Spleen (tissue), 7 donors: ENCODE data around the gene NELFE.

Experiments used
- CTCF ChIP-seq, 11 experiments: fragments of 200-600 bp in 7 of 11; fragments of 450-650 bp in 4 of 11; sonication (generic) in 4 of 11; IDR thresholded peaks in 8 of 11; conservative IDR thresholded peaks in 3 of 11; 1 replicate in 7 of 11; 2 replicates in 4 of 11; pipeline versions ENCODE4 v1.4.0 to v1.8.0; 2016 to 2021; ENCODE audit warnings: antibody characterized with exemption in 11 of 11, inconsistent platforms in 4 of 11, mild to moderate bottlenecking in 1 of 11
- POLR2A ChIP-seq, 3 donors: fragments of 450-650 bp; IDR thresholded peaks; one replicate each; pipeline ENCODE4 v1.5.1; 2017; ENCODE audit warnings: antibody characterized with exemption in 3 of 3, mild to moderate bottlenecking in 1 of 3
- donor health status: DM: no; HTN: no; CAD: no; lungs with moderate emphysema.
- donor health status: DM: no; HTN: no; CAD: no.
- donor health status: DM: no; HTN: no; CAD: no.

- TF ChIP-seq CTCF (IDR thresholded peaks at IDR 0.05 in 8 of 11, conservative IDR thresholded peaks at IDR 0.05 in 3 of 11), result no peak
- no peak for TF ChIP-seq POLR2A (IDR thresholded peaks at IDR 0.05)
Measured at GRCh38 chr6:31965700-31966099, 6.9 kb upstream of the NELFE start.
